BJ (cell line): ENCODE data around the gene KIF1B. TPM values are rescaled to one million over a fixed set of nuclear protein-coding genes. Genes with fewer than 3 reads are reported as not detected.

ENCODE experiments used
- CTCF ChIA-PET: fragments of 350-600 bp; formaldehyde crosslinking; extraction: SDS; loops from one replicate; lab custom pipeline; 2021; ENCODE audit warnings: antibody characterized with exemption, inconsistent platforms; lab: Yijun Ruan, JAX
- POLR2A ChIA-PET: fragments of 300-600 bp; sonication (Branson Sonifier 250); formaldehyde crosslinking; extraction: SDS; loops from one replicate; lab custom pipeline; 2021; ENCODE audit warnings: antibody characterized with exemption; lab: Charles Lee
- DNase-seq: peaks from one replicate; pipeline ENCODE4 v3.0.0-alpha.2; 2011; ENCODE audit warnings: low read depth
- H3K27me3 ChIP-seq: 2 replicates; pipeline ENCODE4 v1.6.0; 2011; ENCODE audit warnings: low read length; ENCODE audit not compliant: control insufficient read depth, insufficient read depth
- H3K36me3 ChIP-seq: 2 replicates; pipeline ENCODE4 v1.5.1; 2011; ENCODE audit warnings: low read length; ENCODE audit not compliant: control insufficient read depth, insufficient read depth
- H3K4me3 ChIP-seq: 2 replicates; pipeline ENCODE4 v1.5.1; 2011; ENCODE audit warnings: low read depth, mild to moderate bottlenecking, control low read depth, low read length
- polyA plus RNA-seq: library from polyadenylated mRNA; depleted of rRNA; stranded (reverse); fragments of >200 nt; gene quantifications from 2 replicates; pipeline ENCODE4 v1.2.3, GENCODE V29; 2011
- TF ChIP-seq, protein P1 (sequence below): IDR thresholded peaks from 2 replicates; pipeline ENCODE4 v1.5.1; 2011; ENCODE audit warnings: low read depth, mild to moderate bottlenecking, control low read depth, inconsistent platforms, low read length, moderate library complexity; ENCODE audit not compliant: insufficient read depth

KIF1B gene
- polyA plus RNA-seq, 1 experiment: 11.8 TPM

- ChIA-PET CTCF (interaction anchor here (1.2 to 1.6 kb wide), 3 partner anchors 14 to 276 kb away, joined by 3 to 5 read pairs (median 3); partner anchors contain the start of gene KIF1B), POLR2A (no interaction called here)
- TF ChIP-seq, protein P1, sequence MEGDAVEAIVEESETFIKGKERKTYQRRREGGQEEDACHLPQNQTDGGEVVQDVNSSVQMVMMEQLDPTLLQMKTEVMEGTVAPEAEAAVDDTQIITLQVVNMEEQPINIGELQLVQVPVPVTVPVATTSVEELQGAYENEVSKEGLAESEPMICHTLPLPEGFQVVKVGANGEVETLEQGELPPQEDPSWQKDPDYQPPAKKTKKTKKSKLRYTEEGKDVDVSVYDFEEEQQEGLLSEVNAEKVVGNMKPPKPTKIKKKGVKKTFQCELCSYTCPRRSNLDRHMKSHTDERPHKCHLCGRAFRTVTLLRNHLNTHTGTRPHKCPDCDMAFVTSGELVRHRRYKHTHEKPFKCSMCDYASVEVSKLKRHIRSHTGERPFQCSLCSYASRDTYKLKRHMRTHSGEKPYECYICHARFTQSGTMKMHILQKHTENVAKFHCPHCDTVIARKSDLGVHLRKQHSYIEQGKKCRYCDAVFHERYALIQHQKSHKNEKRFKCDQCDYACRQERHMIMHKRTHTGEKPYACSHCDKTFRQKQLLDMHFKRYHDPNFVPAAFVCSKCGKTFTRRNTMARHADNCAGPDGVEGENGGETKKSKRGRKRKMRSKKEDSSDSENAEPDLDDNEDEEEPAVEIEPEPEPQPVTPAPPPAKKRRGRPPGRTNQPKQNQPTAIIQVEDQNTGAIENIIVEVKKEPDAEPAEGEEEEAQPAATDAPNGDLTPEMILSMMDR: no peak
- Histone ChIP-seq H3K4me3 (no peak overlapping the region), H3K27me3 (no peaks in the 10 kb centered on the region), H3K36me3 (peaks cover 1% of the 10 kb centered on the region; the same call in 1 of the 2 replicates)
- peak; percentile 31 for DNase-seq
Observed at GRCh38 chr1:10225573-10225972, 15.2 kb downstream of the KIF1B start.

GRCh38 chr1:10228528-10228927, 18.2 kb downstream of the KIF1B start:
- DNase-seq: no peak
- CTCF ChIA-PET: interaction anchor here (0.6 to 1.1 kb wide), 3 partner anchors 25 to 434 kb away, joined by 3 to 4 read pairs (median 3); no protein-coding TSS in a partner anchor
- no peaks in the 10 kb centered on the region for H3K27me3 ChIP-seq
- peaks cover 1% of the 10 kb centered on the region; the same call in 1 of the 2 replicates for H3K36me3 ChIP-seq
- H3K4me3 ChIP-seq: no peak overlapping the region
- POLR2A ChIA-PET: interaction anchor here (0.6 kb wide), 1 partner anchor 11 kb away, joined by 3 read pairs; no protein-coding TSS in a partner anchor
- TF ChIP-seq, protein P1: no peak

DNA sequence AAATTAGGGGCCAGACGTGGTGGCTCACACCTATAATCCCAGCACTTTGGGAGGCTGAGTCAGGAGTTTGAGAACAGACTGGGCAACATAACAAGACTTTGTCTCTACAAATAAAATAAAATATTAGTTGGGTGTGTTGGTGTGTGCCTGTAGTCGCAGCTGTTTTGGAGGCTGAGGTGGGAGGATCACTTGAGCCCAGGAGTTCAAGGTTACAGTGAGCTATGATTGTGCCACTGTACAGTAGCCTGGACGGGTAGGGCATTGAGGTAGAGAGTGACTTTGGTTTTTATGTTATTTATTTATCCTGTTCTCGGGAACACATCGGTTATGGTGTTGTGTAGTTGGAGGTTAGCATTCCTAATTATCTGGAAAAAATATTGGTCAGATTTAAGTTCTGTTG, 19.5 kb downstream of the KIF1B start:
- ChIA-PET CTCF (no interaction called here), POLR2A (no interaction called here)
- H3K27me3 ChIP-seq: no peaks in the 10 kb centered on the region
- TF ChIP-seq, protein P1: no peak
- no peaks in the 10 kb centered on the region for H3K36me3 ChIP-seq
- H3K4me3 ChIP-seq: no peak overlapping the region
- no peak for DNase-seq

GRCh38 chr1:10232163-10232562, 21.8 kb downstream of the KIF1B start:
- DNase-seq: no peak
- H3K27me3 ChIP-seq: no peaks in the 10 kb centered on the region
- ChIA-PET POLR2A (no interaction called here), CTCF (interaction anchor here (0.6 kb wide), 1 partner anchor 61 kb away, joined by 3 read pairs; no protein-coding TSS in a partner anchor)
- TF ChIP-seq, protein P1: no peak
- H3K4me3 ChIP-seq: no peak overlapping the region
- no peaks in the 10 kb centered on the region for H3K36me3 ChIP-seq

GRCh38 chr1:10236405-10237156, 26.2 kb downstream of the KIF1B start:
- DNase-seq: peak; percentile 42
- no peaks in the 10 kb centered on the region for H3K27me3 ChIP-seq
- no peak overlapping the region for H3K4me3 ChIP-seq
- POLR2A ChIA-PET: interaction anchor here (0.6 to 0.7 kb wide), 3 partner anchors 17 to 100 kb away, joined by 3 to 4 read pairs (median 3); no protein-coding TSS in a partner anchor
- no peaks in the 10 kb centered on the region for H3K36me3 ChIP-seq
- TF ChIP-seq, protein P1: no peak
- CTCF ChIA-PET: interaction anchor here (0.9 kb wide), 2 partner anchors 26 to 50 kb away, joined by 4 to 6 read pairs; partner anchors contain the start of gene KIF1B
